Aorta (tissue), 5 donors: Measurements from ENCODE around the gene PNPLA5. TPM values are rescaled to one million over a fixed set of nuclear protein-coding genes. Genes with fewer than 3 reads are reported as not detected.

Experiments used
- ATAC-seq: fragments of 200-7000 bp; cut with Tn5 transposase; one replicate; pipeline ENCODE4 v1.9.1; 2022; ENCODE audit warnings: moderate library complexity; ENCODE audit not compliant: low FRiP score
- DNase-seq, 2 donors: peaks; one replicate each; pipeline ENCODE4 v3.0.0-alpha.2; 2020
- H3K27ac ChIP-seq, 2 donors: one replicate each; pipeline ENCODE4 v1.5.1; 2013; ENCODE audit warnings: low read length in 2 of 2, mild to moderate bottlenecking in 2 of 2, moderate library complexity in 2 of 2, control low read depth in 1 of 2, inconsistent platforms in 1 of 2, low read depth in 1 of 2
- H3K27me3 ChIP-seq, 2 donors: one replicate each; pipeline ENCODE4 v1.6.1; 2013; ENCODE audit warnings: control low read depth in 1 of 2, low read length in 1 of 2, mild to moderate bottlenecking in 1 of 2, moderate library complexity in 1 of 2; ENCODE audit not compliant: insufficient read depth in 2 of 2, control insufficient read depth in 1 of 2
- H3K36me3 ChIP-seq, 2 donors: one replicate each; pipeline ENCODE4 v1.6.1; 2013; ENCODE audit warnings: control low read depth in 1 of 2, low read length in 1 of 2, mild to moderate bottlenecking in 1 of 2; ENCODE audit not compliant: insufficient read depth in 2 of 2, control insufficient read depth in 1 of 2
- H3K4me1 ChIP-seq, 2 donors: one replicate each; pipeline ENCODE4 v1.6.1; 2013; ENCODE audit warnings: low read length in 2 of 2, control low read depth in 1 of 2, mild to moderate bottlenecking in 1 of 2, moderate library complexity in 1 of 2; ENCODE audit not compliant: insufficient read depth in 2 of 2, control insufficient read depth in 1 of 2
- H3K4me3 ChIP-seq, 2 donors: one replicate each; pipeline ENCODE4 v1.5.1; 2013; ENCODE audit warnings: low read length in 2 of 2, control low read depth in 1 of 2, mild to moderate bottlenecking in 1 of 2
- H3K9me3 ChIP-seq: one replicate; pipeline ENCODE4 v1.6.1; 2013; ENCODE audit warnings: mild to moderate bottlenecking, low read length; ENCODE audit not compliant: control insufficient read depth
- WGBS, 2 donors: extraction: QIAGEN DNeasy Blood & Tissue Kit; methylation state at CpG; one replicate each; pipeline ENCODE4 v1.1.7; 2013; 5-methylcytosine and 5-hydroxymethylcytosine counted together
- intact Hi-C, 2 donors: fragments of 100-400 bp; cut with DNase I; formaldehyde crosslinking; loops; one replicate each; pipeline versions ENCODE4 v1.14.2 to v1.15.0; 2022
- polyA plus RNA-seq, 2 donors: library from polyadenylated mRNA; stranded (reverse); fragments of 200-250 nt; gene quantifications; one replicate each; pipeline ENCODE4 v1.2.3, GENCODE V29; 2013
- total RNA-seq, 2 donors: library from RNA; stranded (reverse); fragmentation: NEBNext Ultra II Directional; extraction: Animal tissue kit (Norgen Biotek cat#: 25700); gene quantifications; one replicate each; pipeline ENCODE4 v1.2.1, GENCODE V29; 2021
- donor health status: healthy with polysubstance abuse.
- donor health status: Bipolar disorder and iron deficiency.
- donor health status: DM: no; HTN: no; CAD: no.
- donor health status: DM: no; HTN: no; CAD: no.
- donor health status: DM: yes; HTN: yes; CAD: no.

Gene PNPLA5
- total and polyA plus RNA-seq, 4 donors = 0.50 TPM; not detected in 3

DNA sequence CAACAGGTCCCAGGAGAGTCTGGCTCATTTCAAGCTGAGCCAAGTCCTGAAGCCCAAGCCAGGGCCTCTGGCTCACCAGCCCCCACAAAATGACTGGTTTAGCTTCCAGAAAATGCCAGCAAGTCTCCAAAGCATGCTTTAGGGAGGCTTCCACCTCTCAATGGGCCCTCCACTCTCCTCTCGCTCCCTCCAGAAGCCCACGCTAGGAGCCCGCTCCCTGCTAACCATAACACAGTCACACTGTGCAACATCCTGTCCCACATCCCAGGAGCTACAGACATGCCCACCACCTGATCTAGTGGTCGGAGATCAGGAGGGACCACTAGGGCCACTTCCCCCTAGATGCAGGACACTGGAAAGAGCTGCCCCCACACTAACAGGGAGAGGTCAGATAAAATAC, 36.4 kb downstream of the PNPLA5 start:
- Histone ChIP-seq H3K4me3 (no peak overlapping the region), H3K36me3 (no peaks in the 10 kb centered on the region), H3K27ac (no peak overlapping the region), H3K27me3 (no peaks in the 10 kb centered on the region), H3K9me3 (peaks cover 3% of the 10 kb centered on the region), H3K4me1 (no peaks in the 10 kb centered on the region)
- 63 to 80% methylated on average over 4 of the region's 4 CpGs for WGBS, 2 donors
- DNase-seq (peak in 1 of 2 donors; percentile 35), ATAC-seq (no peak)
- intact Hi-C loops = no loop called here

DNA sequence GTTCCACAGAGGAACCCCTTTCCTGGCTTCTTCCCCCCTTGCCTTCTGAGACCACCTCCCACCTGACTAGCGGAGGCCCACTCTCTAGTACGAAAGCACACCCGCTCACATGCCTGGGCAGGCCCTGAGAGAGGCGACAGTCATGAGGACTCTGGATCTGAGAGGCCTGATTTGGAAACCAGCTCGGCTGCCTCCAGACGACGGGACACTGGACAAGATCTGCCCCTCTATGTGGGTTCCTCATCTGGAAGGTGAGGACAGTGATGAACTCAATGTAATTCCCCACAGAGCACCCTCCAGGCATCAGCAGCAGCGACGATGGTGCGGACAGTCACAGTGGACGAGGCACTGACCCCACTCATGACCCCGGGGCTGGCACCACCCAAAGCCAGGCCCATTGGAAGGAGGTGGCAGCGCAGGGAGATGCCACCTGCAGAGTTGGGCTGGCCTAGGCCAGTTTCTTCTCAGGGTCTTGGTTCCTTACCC, 37.0 kb downstream of the PNPLA5 start:
- peak in 1 of 2 donors; percentile 66 for DNase-seq

DNA sequence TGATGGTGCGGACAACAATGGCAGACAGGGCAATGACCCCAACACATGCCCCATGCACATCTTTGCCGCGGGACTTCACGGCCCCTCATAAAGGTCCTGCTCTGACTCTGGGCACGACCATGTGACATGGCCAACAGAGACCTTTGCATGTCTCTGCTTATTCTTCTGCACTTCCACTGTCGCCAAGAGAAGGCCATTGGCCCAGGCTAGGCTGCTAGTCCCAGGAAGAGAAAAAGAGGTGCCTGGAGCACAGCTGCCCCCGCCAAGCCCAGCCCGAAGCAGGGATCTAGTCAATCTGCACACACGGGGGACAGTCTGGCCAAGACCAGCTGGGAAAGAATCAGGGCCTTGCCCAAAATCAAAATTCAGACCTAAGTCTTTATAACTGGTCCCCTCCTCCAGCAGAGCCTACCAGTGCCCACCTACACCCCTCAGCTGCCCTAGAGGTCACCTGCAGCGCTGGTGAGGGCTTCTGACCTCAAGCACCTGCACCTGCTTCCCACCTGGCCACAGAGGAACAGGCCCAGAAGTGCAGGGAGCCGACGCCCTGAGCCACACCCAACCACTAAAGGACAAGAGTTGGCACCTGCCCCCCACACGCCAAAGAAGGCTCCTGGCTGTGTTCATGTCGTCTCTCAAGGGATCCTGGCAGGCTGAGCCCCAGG, 37.6 kb downstream of the PNPLA5 start:
- H3K4me1 ChIP-seq = no peaks in the 10 kb centered on the region
- H3K27ac ChIP-seq = no peak overlapping the region
- DNase-seq (peak in 1 of 2 donors; percentile 37), ATAC-seq (no peak)
- no peaks in the 10 kb centered on the region for H3K27me3 ChIP-seq
- H3K36me3 ChIP-seq = no peaks in the 10 kb centered on the region
- intact Hi-C loops = no loop called here
- H3K9me3 ChIP-seq = peaks cover 3% of the 10 kb centered on the region
- H3K4me3 ChIP-seq = no peak overlapping the region
- WGBS, 2 donors = 81 to 87% methylated on average over 14 of the region's 14 CpGs

More for the DNA sequence above, 37.0 kb downstream of the PNPLA5 start:
- H3K4me3 ChIP-seq = no peak overlapping the region
- no peak overlapping the region for H3K27ac ChIP-seq
- H3K36me3 ChIP-seq = no peaks in the 10 kb centered on the region
- intact Hi-C loops = no loop called here
- H3K4me1 ChIP-seq = no peaks in the 10 kb centered on the region
- 88 to 90% methylated on average over 13 of the region's 13 CpGs for WGBS, 2 donors
- no peak for ATAC-seq
- no peaks in the 10 kb centered on the region for H3K27me3 ChIP-seq
- H3K9me3 ChIP-seq = peaks cover 3% of the 10 kb centered on the region

DNA sequence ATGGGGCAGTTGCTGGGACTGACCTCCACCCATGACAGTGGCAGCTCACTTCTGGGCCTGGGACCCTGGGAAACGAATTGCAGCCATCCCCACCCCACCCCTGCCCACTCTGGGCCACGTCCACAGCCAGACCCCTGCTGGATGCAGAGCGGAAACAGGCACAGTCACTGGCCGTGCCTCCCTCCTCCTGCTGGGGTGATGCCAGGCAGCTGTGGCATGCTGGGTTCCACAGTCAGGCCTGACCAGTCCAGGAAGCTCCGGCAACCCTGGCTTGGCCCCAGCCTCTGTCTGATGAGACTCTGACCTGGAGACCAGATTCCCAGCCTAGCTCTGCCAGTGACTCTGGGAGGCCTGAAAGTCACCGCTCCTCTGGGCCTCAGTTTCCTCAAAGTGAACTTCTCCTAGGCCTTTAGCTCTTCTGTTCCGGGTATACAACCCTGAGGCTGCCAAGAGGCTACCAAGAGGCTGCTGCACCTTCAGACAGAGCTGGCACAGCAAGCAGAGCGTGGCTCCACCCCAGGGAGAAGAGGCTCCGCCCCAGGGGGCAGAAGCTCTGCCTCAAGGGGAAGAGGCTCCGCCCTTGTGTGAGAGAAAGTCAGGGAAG, 38.4 kb downstream of the PNPLA5 start:
- no peak overlapping the region for H3K27ac ChIP-seq
- no peaks in the 10 kb centered on the region for H3K27me3 ChIP-seq
- no peaks in the 10 kb centered on the region for H3K4me1 ChIP-seq
- H3K9me3 ChIP-seq = peaks cover 3% of the 10 kb centered on the region
- ATAC-seq (no peak), DNase-seq (peak in 1 of 2 donors; percentile 64)
- 68 to 69% methylated on average over 10 of the region's 10 CpGs for WGBS, 2 donors
- H3K36me3 ChIP-seq = no peaks in the 10 kb centered on the region
- intact Hi-C loops = no loop called here
- no peak overlapping the region for H3K4me3 ChIP-seq

DNA sequence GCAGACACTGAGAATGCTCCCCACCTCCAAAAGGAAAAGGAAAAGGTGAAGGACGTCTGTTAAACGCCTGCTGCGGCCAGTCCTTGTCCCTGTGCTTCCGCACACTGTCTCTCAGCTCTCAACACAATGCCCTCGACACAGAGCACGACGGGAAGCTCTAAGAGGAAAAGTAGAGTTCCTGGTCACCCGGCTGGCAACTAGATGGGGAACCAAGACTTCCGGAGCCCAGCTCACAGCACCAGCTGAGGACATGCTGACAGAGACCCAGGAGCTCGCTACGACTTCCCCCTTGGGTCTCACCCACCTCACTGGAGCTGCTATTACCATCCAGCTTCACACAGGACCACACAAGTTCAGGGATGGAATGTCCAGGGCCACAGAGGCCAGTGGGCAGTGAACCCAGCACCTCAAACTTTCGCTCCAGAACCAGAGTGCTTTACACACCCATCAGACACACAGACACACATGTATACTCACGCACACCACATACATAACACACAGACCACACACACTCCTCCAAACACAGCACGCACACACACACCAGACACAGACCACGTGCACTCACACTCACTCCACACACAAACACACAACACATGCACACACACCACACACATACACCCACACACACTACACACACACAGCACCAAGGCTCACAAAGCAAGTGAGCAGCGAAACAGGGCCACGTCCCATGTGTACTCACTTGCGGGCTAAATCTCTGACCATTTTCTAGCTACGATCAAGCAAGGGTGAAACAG, 39.1 kb downstream of the PNPLA5 start:
- Histone ChIP-seq H3K4me1 (no peaks in the 10 kb centered on the region), H3K9me3 (peaks cover 3% of the 10 kb centered on the region), H3K27me3 (no peaks in the 10 kb centered on the region), H3K27ac (no peak overlapping the region), H3K4me3 (no peak overlapping the region), H3K36me3 (no peaks in the 10 kb centered on the region)
- intact Hi-C loops = no loop called here
- peak in 1 of 2 donors; percentile 51 for DNase-seq
- no peak for ATAC-seq
- 75 to 81% methylated on average over 19 of the region's 19 CpGs for WGBS, 2 donors

- intact Hi-C loops = no loop called here
- Histone ChIP-seq H3K4me1 (no peaks in the 10 kb centered on the region), H3K27ac (no peak overlapping the region), H3K9me3 (peaks cover 3% of the 10 kb centered on the region), H3K4me3 (no peak overlapping the region), H3K27me3 (no peaks in the 10 kb centered on the region), H3K36me3 (no peaks in the 10 kb centered on the region)
- 45 to 50% methylated on average over 3 of the region's 3 CpGs for WGBS, 2 donors
- DNase-seq = no peak
- ATAC-seq = no peak
These were observed 39.9 kb downstream of the PNPLA5 start for GRCh38 chr22:43851979-43852307.

- Histone ChIP-seq H3K4me1 (no peaks in the 10 kb centered on the region), H3K27me3 (no peaks in the 10 kb centered on the region), H3K9me3 (peaks cover 3% of the 10 kb centered on the region), H3K36me3 (no peaks in the 10 kb centered on the region), H3K27ac (no peak overlapping the region), H3K4me3 (no peak overlapping the region)
- no peak for ATAC-seq
- peak in 1 of 2 donors; percentile 34 for DNase-seq
- intact Hi-C loops = no loop called here
- WGBS, 2 donors = 61 to 62% methylated on average over 13 of the region's 13 CpGs
These were observed 40.5 kb downstream of the PNPLA5 start for GRCh38 chr22:43851058-43851978.

- Histone ChIP-seq H3K4me3 (no peak overlapping the region), H3K9me3 (no peaks in the 10 kb centered on the region), H3K27me3 (no peaks in the 10 kb centered on the region), H3K36me3 (no peaks in the 10 kb centered on the region), H3K4me1 (no peaks in the 10 kb centered on the region), H3K27ac (no peak overlapping the region)
- WGBS, 2 donors = 59 to 60% methylated on average over 12 of the region's 12 CpGs
- intact Hi-C loops = no loop called here
- peak in 1 of 2 donors; percentile 46 for DNase-seq
- ATAC-seq = no peak
These were observed 41.3 kb downstream of the PNPLA5 start for GRCh38 chr22:43850529-43850928.
